ENCODE data around the gene ARMS2.

- TF ChIP-seq CTCF (conservative IDR thresholded peaks at IDR 0.05) (no peak), ZFX (IDR thresholded peaks at IDR 0.05) (no peak)
Observed at GRCh38 chr10:122464250-122464510, 9.7 kb downstream of the ARMS2 start.
